HCT116 (cell line): ENCODE measurements around the gene FNDC5. TPM values are rescaled to one million over a fixed set of nuclear protein-coding genes. Genes with fewer than 3 reads are reported as not detected.

ENCODE experiments used
- ATAC-seq: fragments of 200-7000 bp; cut with Tn5 transposase; 2 replicates; pipeline ENCODE4 v1.9.1; 2020; ENCODE audit warnings: mild to moderate bottlenecking, moderate library complexity
- BruUV-seq: library from RNA; stranded (reverse); fragments of 400-500 nt; replicated peaks from 2 replicates; lab custom pipeline; 2021; lab: Mats Ljungman, UMichigan
- CTCF ChIA-PET: fragments of 300-600 bp; sonication (Branson Sonifier 250); formaldehyde crosslinking; loops from one replicate; lab custom pipeline; 2021; ENCODE audit warnings: antibody characterized with exemption; lab: Charles Lee
- POLR2A ChIA-PET: fragments of 300-600, 350-600 bp; sonication (Branson Sonifier 250); formaldehyde crosslinking; loops from one replicate; lab custom pipeline; 2021; ENCODE audit warnings: antibody characterized with exemption; lab: Charles Lee
- RAD21 ChIA-PET, 2 experiments: fragments of 300-600 bp; sonication (Branson Sonifier 250); formaldehyde crosslinking; loops; one replicate each; lab custom pipeline; 2023; ENCODE audit warnings: low total read pairs in 2 of 2; ENCODE audit not compliant: uncharacterized antibody in 2 of 2, unreplicated experiment in 2 of 2, low non-redundant PET in 1 of 2; lab: Charles Lee
- DNase-seq: peaks from one replicate; pipeline ENCODE4 v3.0.0-alpha.2; 2010; ENCODE audit warnings: low read depth, low spot score
- H2AFZ ChIP-seq: fragments of 200-600 bp; shearing (Covaris generic), sonication (generic); 2 replicates; pipeline ENCODE4 v1.6.1; 2017; ENCODE audit warnings: low read depth, mixed run types, mixed read lengths, antibody characterized with exemption, low read length; ENCODE audit not compliant: poor library complexity, severe bottlenecking
- H3K27ac ChIP-seq: 2 replicates; pipeline ENCODE4 v1.5.1; 2012; ENCODE audit warnings: low read depth, low read length
- H3K27me3 ChIP-seq: fragments of 200-600 bp; sonication (generic); 2 replicates; pipeline ENCODE4 v1.6.1; 2016; ENCODE audit warnings: mixed run types, low read length, mixed read lengths; ENCODE audit not compliant: insufficient read depth
- H3K36me3 ChIP-seq, 2 experiments: fragments of 200-500 bp in 1 of 2; fragments of 200-600 bp in 1 of 2; sonication (Bioruptor generic) in 1 of 2; sonication (generic) in 1 of 2; 2 replicates each; pipeline versions ENCODE4 v1.5.1 to v1.6.1; 2014 to 2016; ENCODE audit warnings: low read length in 2 of 2, inconsistent platforms in 1 of 2, mixed read lengths in 1 of 2, mixed run types in 1 of 2; ENCODE audit not compliant: insufficient read depth in 2 of 2, control insufficient read depth in 1 of 2
- H3K4me1 ChIP-seq, 2 experiments: fragments of 200-600 bp in 1 of 2; sonication (generic) in 1 of 2; 2 replicates each; pipeline versions ENCODE4 v1.5.1 to v1.6.1; 2012 to 2017; ENCODE audit warnings: low read length in 2 of 2, inconsistent platforms in 1 of 2, mild to moderate bottlenecking in 1 of 2, mixed read lengths in 1 of 2, mixed run types in 1 of 2, moderate library complexity in 1 of 2; ENCODE audit not compliant: insufficient read depth in 2 of 2, control insufficient read depth in 1 of 2
- H3K4me2 ChIP-seq: fragments of 200-600 bp; sonication (generic); 2 replicates; pipeline ENCODE4 v1.6.1; 2017; ENCODE audit warnings: mixed run types, low read length, mixed read lengths
- H3K4me3 ChIP-seq, 2 experiments: fragments of 200-600 bp in 1 of 2; sonication (generic) in 1 of 2; replicated peaks in 1 of 2; 2 replicates each; pipeline ENCODE4 v1.5.1; 2011 to 2016; ENCODE audit warnings: low read length in 2 of 2, control low read depth in 1 of 2, low read depth in 1 of 2, mild to moderate bottlenecking in 1 of 2, mixed read lengths in 1 of 2, mixed run types in 1 of 2
- H3K79me2 ChIP-seq: fragments of 200-600 bp; sonication (generic); 2 replicates; pipeline ENCODE4 v1.6.1; 2017; ENCODE audit warnings: mild to moderate bottlenecking, mixed run types, low read length, moderate library complexity, mixed read lengths; ENCODE audit not compliant: insufficient read depth
- H3K9ac ChIP-seq: fragments of 200-600 bp; sonication (generic); 2 replicates; pipeline ENCODE4 v1.6.1; 2016; ENCODE audit warnings: low read length, mixed read lengths
- H3K9me2 ChIP-seq: fragments of 200-600 bp; sonication (generic), shearing (Covaris generic); 2 replicates; pipeline ENCODE4 v1.6.1; 2017; ENCODE audit warnings: mixed run types, mild to moderate bottlenecking, moderate library complexity; ENCODE audit not compliant: insufficient read depth
- H3K9me3 ChIP-seq, 2 experiments: fragments of 200-500 bp in 1 of 2; fragments of 200-600 bp in 1 of 2; sonication (Bioruptor generic) in 1 of 2; sonication (generic) in 1 of 2; 2 replicates each; pipeline ENCODE4 v1.6.1; 2014 to 2017; ENCODE audit warnings: low read length in 2 of 2, mixed read lengths in 2 of 2, inconsistent platforms in 1 of 2, low read depth in 1 of 2, mild to moderate bottlenecking in 1 of 2, mixed run types in 1 of 2, moderate library complexity in 1 of 2; ENCODE audit not compliant: control insufficient read depth in 1 of 2, insufficient read depth in 1 of 2
- H4K20me1 ChIP-seq: fragments of 200-600 bp; sonication (generic), shearing (Covaris generic); 2 replicates; pipeline ENCODE4 v1.6.1; 2017; ENCODE audit warnings: mixed run types, mild to moderate bottlenecking, moderate library complexity; ENCODE audit not compliant: insufficient read depth
- ATF3 ChIP-seq: IDR thresholded peaks from 2 replicates; pipeline ENCODE4 v1.6.1; 2012
- CBX3 ChIP-seq: IDR thresholded peaks from 2 replicates; pipeline ENCODE4 v1.6.1; 2012; ENCODE audit warnings: low read depth
- ELF1 ChIP-seq: IDR thresholded peaks from 2 replicates; pipeline ENCODE4 v1.6.1; 2012; ENCODE audit warnings: low read depth, borderline replicate concordance
- EZH2 ChIP-seq: fragments of 200-600 bp; sonication (generic); IDR thresholded peaks from 2 replicates; pipeline ENCODE4 v1.6.1; 2017; ENCODE audit warnings: antibody characterized with exemption, mixed run types
- EZH2phosphoT487 ChIP-seq: fragments of 200-600 bp; IDR thresholded peaks from 2 replicates; pipeline ENCODE4 v1.6.1; 2018; ENCODE audit warnings: antibody characterized with exemption, borderline replicate concordance
- FOSL1 ChIP-seq: IDR thresholded peaks from 2 replicates; pipeline ENCODE4 v1.6.1; 2012; ENCODE audit warnings: low read depth
- JUND ChIP-seq: IDR thresholded peaks from 2 replicates; pipeline ENCODE4 v1.6.1; 2012
- MAX ChIP-seq: IDR thresholded peaks from 2 replicates; pipeline ENCODE4 v1.6.1; 2012
- RAD21 ChIP-seq: IDR thresholded peaks from 2 replicates; pipeline ENCODE4 v1.6.1; 2012; ENCODE audit warnings: low read depth, mild to moderate bottlenecking
- SIN3A ChIP-seq: IDR thresholded peaks from 2 replicates; pipeline ENCODE4 v1.6.1; 2012; ENCODE audit warnings: low read depth
- YY1 ChIP-seq: IDR thresholded peaks from 2 replicates; pipeline ENCODE4 v1.6.1; 2011; ENCODE audit warnings: low read length, low read depth, moderate library complexity, mild to moderate bottlenecking; ENCODE audit not compliant: insufficient replicate concordance; ENCODE audit errors: extremely low read depth
- ZFX ChIP-seq: fragments of 450-650 bp; IDR thresholded peaks from 2 replicates; pipeline ENCODE4 v1.6.1; 2017
- ZNF274 ChIP-seq: fragments of 200-500 bp; sonication (Bioruptor generic); IDR thresholded peaks from 2 replicates; pipeline ENCODE4 v1.6.1; 2014; ENCODE audit warnings: mild to moderate bottlenecking, low read depth, low read length, inconsistent platforms
- intact Hi-C: fragments of 100-400 bp; cut with micrococcal nuclease; formaldehyde crosslinking; loops from 2 replicates; pipeline ENCODE4 v1.10.0; 2022
- total RNA-seq: library from RNA; stranded (reverse); gene quantifications from one replicate; pipeline ENCODE4 v1.2.1, GENCODE V29; 2021; ENCODE audit not compliant: unreplicated experiment

FNDC5 gene
- total RNA-seq, 1 experiment from 2014 or later = not detected

GRCh38 chr1:32869923-32870614, 643 bp downstream of the FNDC5 start:
- POLR2A ChIA-PET = no interaction called here
- intact Hi-C loops = no loop called here
- Histone ChIP-seq H3K4me2 (no peak overlapping the region), H3K36me3 (no peaks in the 10 kb centered on the region), H3K9ac (no peak overlapping the region), H3K27me3 (no peaks in the 10 kb centered on the region), H2AFZ (no peak overlapping the region), H3K9me3 (no peaks in the 10 kb centered on the region), H4K20me1 (no peaks in the 10 kb centered on the region), H3K79me2 (no peaks in the 10 kb centered on the region), H3K9me2 (no peaks in the 10 kb centered on the region), H3K4me3 (no peak overlapping the region), H3K27ac (no peak overlapping the region), H3K4me1 (0 out of 4 replicates have a peak, but pooled peaks cover 2 to 3% of the 10 kb centered on the region in 2 experiments)
- BruUV-seq = no TSS peak
- ATAC-seq (no peak), DNase-seq (no peak)
- RAD21 ChIA-PET = no interaction called here
- CTCF ChIA-PET = no interaction called here
- TF ChIP-seq ZFX = no peak
- no peak for TF ChIP-seq EZH2
- TF ChIP-seq ELF1 = no peak
- TF ChIP-seq MAX = no peak
- TF ChIP-seq ATF3 = no peak

DNA sequence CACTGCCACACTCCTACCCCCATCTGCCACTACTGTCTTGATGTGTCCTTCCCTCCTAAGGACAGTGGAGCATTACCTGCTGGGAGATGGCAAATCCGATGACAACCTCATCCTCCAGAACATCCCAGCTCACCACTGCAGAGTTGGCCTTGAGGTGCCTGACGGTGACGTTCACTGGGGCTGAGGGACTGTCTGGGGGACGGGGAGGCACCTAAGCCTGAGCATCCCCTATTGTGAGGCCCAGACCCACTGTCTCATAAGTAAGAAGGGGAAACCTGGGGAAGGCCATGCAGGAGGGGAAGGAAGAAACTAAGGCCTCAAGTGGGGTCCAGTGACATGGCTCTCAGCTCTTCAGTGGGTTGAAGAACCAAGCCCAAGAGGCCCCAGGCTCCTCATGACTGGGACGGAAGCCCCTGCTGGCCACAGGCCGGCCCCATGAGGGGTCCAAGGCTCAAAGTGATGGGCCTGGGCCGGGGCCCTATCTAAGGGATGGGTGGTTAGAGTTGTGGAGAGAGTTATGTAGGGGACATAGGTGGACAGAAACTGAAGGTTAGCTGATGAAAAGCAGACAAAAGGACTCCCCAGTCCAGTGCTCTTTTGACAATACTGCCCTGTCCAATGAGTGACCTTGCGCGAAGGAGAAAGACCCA, 1.8 kb downstream of the FNDC5 start:
- Histone ChIP-seq H3K27me3 (no peaks in the 10 kb centered on the region), H3K4me2 (no peak overlapping the region), H3K9me3 (no peaks in the 10 kb centered on the region), H3K4me3 (no peak overlapping the region), H3K79me2 (no peaks in the 10 kb centered on the region), H4K20me1 (no peaks in the 10 kb centered on the region), H2AFZ (no peak overlapping the region)
- CTCF ChIA-PET = no interaction called here
- no TSS peak for BruUV-seq
- RAD21 ChIA-PET = no interaction called here
- intact Hi-C loops = no loop called here
- POLR2A ChIA-PET = no interaction called here
- TF ChIP-seq JUND (no peak), ATF3 (no peak), ZNF274 (no peak), YY1 (no peak), EZH2phosphoT487 (no peak), CBX3 (no peak), EZH2 (no peak), SIN3A (no peak), RAD21 (no peak), FOSL1 (no peak), ELF1 (no peak)
- TF ChIP-seq, all 23 proteins: peak for 0
- Histone ChIP-seq H3K9me2 (no peaks in the 10 kb centered on the region), H3K4me1 (0 out of 4 replicates have a peak, but pooled peaks cover 2 to 3% of the 10 kb centered on the region in 2 experiments), H3K27ac (no peak overlapping the region), H3K36me3 (no peaks in the 10 kb centered on the region), H3K9ac (no peak overlapping the region)
- no peak for DNase-seq
- ATAC-seq = no peak
